HG02885 (cell line): Measurements from ENCODE around the gene DLG1.
"Not testable (repeated sequence)": the region's sequence is repeated elsewhere in the genome, so short reads cannot be mapped to it uniquely, and the experiment has no call there.

Experiments used
- ATAC-seq: cut with Tn5 transposase; IDR thresholded peaks from one replicate; pipeline ENCODE4 v1.9.1; 2021; ENCODE audit warnings: mild to moderate bottlenecking; ENCODE audit not compliant: unreplicated experiment, poor library complexity

DLG1 gene

GRCh38 chr3:197292648-197293047, 5.8 kb downstream of the DLG1 start:
- ATAC-seq = no peak

- no peak for ATAC-seq
Measured at GRCh38 chr3:197292083-197292646, 6.2 kb downstream of the DLG1 start.

GRCh38 chr3:197289726-197290125, 8.7 kb downstream of the DLG1 start:
- no peak for ATAC-seq

GRCh38 chr3:197286678-197287077, 11.7 kb downstream of the DLG1 start:
- ATAC-seq = no peak

GRCh38 chr3:197285557-197285956, 12.9 kb downstream of the DLG1 start:
- no peak for ATAC-seq

- no peak for ATAC-seq
Measured at GRCh38 chr3:197283045-197283444, 15.4 kb downstream of the DLG1 start.

GRCh38 chr3:197281849-197282248, 16.6 kb downstream of the DLG1 start:
- no peak for ATAC-seq

- ATAC-seq = no peak
Measured at GRCh38 chr3:197280156-197280555, 18.3 kb downstream of the DLG1 start.

- ATAC-seq = no peak
Measured at GRCh38 chr3:197278933-197279332, 19.5 kb downstream of the DLG1 start.

- not testable (repeated sequence) for ATAC-seq
Measured at GRCh38 chr3:197276808-197277207, 21.6 kb downstream of the DLG1 start.

GRCh38 chr3:197270558-197271317, 27.7 kb downstream of the DLG1 start:
- no peak for ATAC-seq

- no peak for ATAC-seq
Measured at GRCh38 chr3:197269024-197269423, 29.4 kb downstream of the DLG1 start.

GRCh38 chr3:197268294-197268693, 30.1 kb downstream of the DLG1 start:
- no peak for ATAC-seq

- no peak for ATAC-seq
Measured at GRCh38 chr3:197266331-197266730, 32.1 kb downstream of the DLG1 start.

- ATAC-seq = no peak
Measured at GRCh38 chr3:197262709-197263108, 35.7 kb downstream of the DLG1 start.

- no peak for ATAC-seq
Measured at GRCh38 chr3:197261164-197261509, 37.3 kb downstream of the DLG1 start.

- no peak for ATAC-seq
Measured at GRCh38 chr3:197260491-197261163, 37.8 kb downstream of the DLG1 start.

GRCh38 chr3:197259096-197259495, 39.3 kb downstream of the DLG1 start:
- no peak for ATAC-seq

GRCh38 chr3:197258168-197258755, 40.1 kb downstream of the DLG1 start:
- ATAC-seq = no peak

GRCh38 chr3:197257711-197258110, 40.7 kb downstream of the DLG1 start:
- ATAC-seq = no peak

- no peak for ATAC-seq
Measured at GRCh38 chr3:197256836-197257444, 41.5 kb downstream of the DLG1 start.
